ENCODE results near the gene CACNA1F.

The CACNA1F gene

GRCh38 chrX:49157194-49157593 lies 75.9 kb downstream of the CACNA1F start:
- no peak for DNase-seq
- H3K36me3 ChIP-seq, result no peaks in the 10 kb centered on the region
- intact Hi-C loops (cut with DNase I; ENCODE audit: low total_unique reads), result no loop called here
- no peaks in the 10 kb centered on the region for H3K27me3 ChIP-seq
- no peaks in the 10 kb centered on the region for H3K9me3 ChIP-seq
- no peak overlapping the region for H3K4me3 ChIP-seq
- H3K27ac ChIP-seq, result no peak overlapping the region
- no peak for TF ChIP-seq CTCF (IDR thresholded peaks at IDR 0.05)
- H3K4me1 ChIP-seq, result peaks cover 0 to 4% (median 0%) of the 10 kb centered on the region in 4 donors

GRCh38 chrX:49155900-49156837 lies 77.0 kb downstream of the CACNA1F start:
- Histone ChIP-seq H3K36me3 (no peaks in the 10 kb centered on the region), H3K27me3 (no peaks in the 10 kb centered on the region), H3K4me1 (peaks cover 0 to 4% (median 0%) of the 10 kb centered on the region in 4 donors), H3K27ac (peak overlapping the region; percentile 92 to 97), H3K4me3 (peak overlapping the region; percentile 57 to 60), H3K9me3 (no peaks in the 10 kb centered on the region)
- peak; percentile 92 to 95 for DNase-seq
- intact Hi-C loops (cut with DNase I; ENCODE audit: low total_unique reads), result no loop called here
- peak; percentile 63 to 67 for TF ChIP-seq CTCF (IDR thresholded peaks at IDR 0.05)

GRCh38 chrX:49155243-49155899 lies 77.8 kb downstream of the CACNA1F start:
- intact Hi-C loops (cut with DNase I; ENCODE audit: low total_unique reads), result no loop called here
- peak overlapping the region; percentile 57 to 60 for H3K4me3 ChIP-seq

More at GRCh38 chrX:49155243-49155899, 77.8 kb downstream of the CACNA1F start:
- Histone ChIP-seq H3K9me3 (no peaks in the 10 kb centered on the region), H3K27me3 (no peaks in the 10 kb centered on the region), H3K27ac (peak overlapping the region; percentile 92 to 97), H3K36me3 (no peaks in the 10 kb centered on the region), H3K4me1 (peaks cover 0 to 4% (median 0%) of the 10 kb centered on the region in 4 donors)
- no peak for TF ChIP-seq CTCF (IDR thresholded peaks at IDR 0.05)
- peak in 1 of 2 donors; percentile 38 for DNase-seq
